Trophoblast cell (in vitro differentiated cells and primary cell): ENCODE data around the gene SERPINB1.

Experiments used
- DNase-seq, 2 donors: peaks; one replicate each; pipeline ENCODE4 v3.0.0-alpha.2; 2016
- H2AFZ ChIP-seq: 2 replicates; pipeline ENCODE4 v1.6.1; 2013; ENCODE audit warnings: low read length, moderate library complexity, mild to moderate bottlenecking; ENCODE audit not compliant: insufficient read depth, poor library complexity
- H2AK5ac ChIP-seq: 2 replicates; pipeline ENCODE4 v1.6.1; 2013; ENCODE audit warnings: mild to moderate bottlenecking, low read length
- H2BK120ac ChIP-seq: 2 replicates; pipeline ENCODE4 v1.6.1; 2013; ENCODE audit warnings: low read length, mild to moderate bottlenecking, moderate library complexity; ENCODE audit not compliant: insufficient read depth, poor library complexity
- H2BK12ac ChIP-seq: 2 replicates; pipeline ENCODE4 v1.6.1; 2013; ENCODE audit warnings: mild to moderate bottlenecking, low read length, moderate library complexity
- H2BK5ac ChIP-seq: 2 replicates; pipeline ENCODE4 v1.6.1; 2013; ENCODE audit warnings: low read length, low read depth, moderate library complexity, mild to moderate bottlenecking; ENCODE audit not compliant: poor library complexity
- H3K14ac ChIP-seq: 2 replicates; pipeline ENCODE4 v1.6.1; 2013; ENCODE audit warnings: mild to moderate bottlenecking, low read length
- H3K18ac ChIP-seq: 2 replicates; pipeline ENCODE4 v1.6.1; 2013; ENCODE audit warnings: mild to moderate bottlenecking, low read length
- H3K23ac ChIP-seq: 2 replicates; pipeline ENCODE4 v1.6.1; 2013; ENCODE audit warnings: low read length
- H3K27ac ChIP-seq: 2 replicates; pipeline ENCODE4 v1.5.1; 2013; ENCODE audit warnings: low read depth, mild to moderate bottlenecking, inconsistent platforms, low read length, moderate library complexity
- H3K27me3 ChIP-seq: 2 replicates; pipeline ENCODE4 v1.6.1; 2013; ENCODE audit warnings: inconsistent platforms, mild to moderate bottlenecking, low read length, moderate library complexity; ENCODE audit not compliant: insufficient read depth
- H3K36me3 ChIP-seq, 2 experiments: 1 replicate in 1 of 2; 2 replicates in 1 of 2; pipeline ENCODE4 v1.6.1; 2013; ENCODE audit warnings: low read length in 2 of 2, mild to moderate bottlenecking in 2 of 2, moderate library complexity in 1 of 2; ENCODE audit not compliant: insufficient read depth in 2 of 2, control insufficient read depth in 1 of 2
- H3K4ac ChIP-seq: 2 replicates; pipeline ENCODE4 v1.6.1; 2013; ENCODE audit warnings: low read depth, mild to moderate bottlenecking, low read length, moderate library complexity
- H3K4me1 ChIP-seq, 2 experiments: 1 replicate in 1 of 2; 2 replicates in 1 of 2; pipeline ENCODE4 v1.6.1; 2013; ENCODE audit warnings: low read length in 2 of 2, mild to moderate bottlenecking in 2 of 2, moderate library complexity in 1 of 2; ENCODE audit not compliant: insufficient read depth in 2 of 2, control insufficient read depth in 1 of 2
- H3K4me2 ChIP-seq: 2 replicates; pipeline ENCODE4 v1.6.1; 2013; ENCODE audit warnings: inconsistent platforms, mild to moderate bottlenecking, low read length, moderate library complexity
- H3K4me3 ChIP-seq: 2 replicates; pipeline ENCODE4 v1.5.1; 2013; ENCODE audit warnings: mild to moderate bottlenecking, low read depth, low read length, inconsistent platforms
- H3K79me1 ChIP-seq: one replicate; pipeline ENCODE4 v1.6.1; 2013; ENCODE audit warnings: low read length
- H3K79me2 ChIP-seq: 2 replicates; pipeline ENCODE4 v1.6.1; 2013; ENCODE audit warnings: low read length, mild to moderate bottlenecking; ENCODE audit not compliant: control insufficient read depth, insufficient read depth, poor library complexity
- H3K9ac ChIP-seq: 2 replicates; pipeline ENCODE4 v1.6.1; 2013; ENCODE audit warnings: mild to moderate bottlenecking, low read length
- H3K9me3 ChIP-seq: 2 replicates; pipeline ENCODE4 v1.6.1; 2013; ENCODE audit warnings: low read depth, mild to moderate bottlenecking, control low read depth, inconsistent platforms, low read length; ENCODE audit not compliant: insufficient read depth
- H4K12ac ChIP-seq: 2 replicates; pipeline ENCODE4 v1.6.1; 2013; ENCODE audit warnings: low read depth, mild to moderate bottlenecking, low read length, moderate library complexity
- H4K8ac ChIP-seq: 2 replicates; pipeline ENCODE4 v1.6.1; 2013; ENCODE audit warnings: low read depth, mild to moderate bottlenecking, low read length, moderate library complexity
- H4K91ac ChIP-seq: one replicate; pipeline ENCODE4 v1.6.1; 2013; ENCODE audit warnings: low read depth, mild to moderate bottlenecking, low read length, moderate library complexity
- WGBS: extraction: QIAGEN DNeasy Blood & Tissue Kit; methylation state at CpG from one replicate; pipeline ENCODE4 v1.1.7; 2013; ENCODE audit warnings: missing lambda C conversion rate; ENCODE audit not compliant: insufficient read length, insufficient coverage; ENCODE audit errors: extremely low coverage; 5-methylcytosine and 5-hydroxymethylcytosine counted together

The SERPINB1 gene

DNA sequence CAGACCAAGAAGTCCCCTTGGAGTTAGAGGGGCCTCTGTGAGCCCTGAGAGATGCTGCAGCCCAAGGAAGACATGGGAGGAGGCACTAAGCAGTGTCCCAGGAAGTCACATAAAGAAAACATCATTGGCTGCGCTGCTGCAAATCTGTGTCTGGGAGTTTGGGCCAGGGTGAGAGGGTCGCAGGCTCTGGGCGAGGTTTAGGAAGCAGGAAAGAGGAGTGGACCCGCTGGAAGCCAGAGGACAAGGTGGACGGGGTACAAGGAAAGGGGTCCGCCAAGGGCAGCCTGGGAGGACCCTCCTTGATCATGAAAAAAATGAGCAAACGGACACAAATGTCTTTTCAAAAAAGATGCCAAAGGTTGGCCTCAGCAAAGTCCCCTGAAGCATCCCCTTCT is 15.5 kb upstream of the SERPINB1 start:
- H3K4me2 ChIP-seq: no peak overlapping the region
- WGBS: no CpG with 5 or more reads among the region's 7 CpGs
- no peaks in the 10 kb centered on the region for H3K36me3 ChIP-seq
- no peaks in the 10 kb centered on the region for H3K79me2 ChIP-seq
- no peak overlapping the region for H4K12ac ChIP-seq
- no peak overlapping the region for H3K23ac ChIP-seq
- H4K91ac ChIP-seq: peak overlapping the region; percentile 34
- H3K79me1 ChIP-seq: peaks cover 6% of the 10 kb centered on the region
- H3K9me3 ChIP-seq: no peaks in the 10 kb centered on the region
- peaks cover 11 to 14% of the 10 kb centered on the region in 2 experiments for H3K4me1 ChIP-seq
- H2AK5ac ChIP-seq: no peak overlapping the region
- no peak overlapping the region for H3K27ac ChIP-seq
- no peak overlapping the region for H3K9ac ChIP-seq
- DNase-seq: no peak
- no peak overlapping the region for H3K18ac ChIP-seq
- no peak overlapping the region for H3K14ac ChIP-seq
- H2AFZ ChIP-seq: no peak overlapping the region
- no peak overlapping the region for H2BK5ac ChIP-seq
- H3K4me3 ChIP-seq: no peak overlapping the region
- no peak overlapping the region for H3K4ac ChIP-seq
- H4K8ac ChIP-seq: no peak overlapping the region
- H2BK12ac ChIP-seq: peak overlapping the region; percentile 41
- no peak overlapping the region for H2BK120ac ChIP-seq
- no peaks in the 10 kb centered on the region for H3K27me3 ChIP-seq

DNA sequence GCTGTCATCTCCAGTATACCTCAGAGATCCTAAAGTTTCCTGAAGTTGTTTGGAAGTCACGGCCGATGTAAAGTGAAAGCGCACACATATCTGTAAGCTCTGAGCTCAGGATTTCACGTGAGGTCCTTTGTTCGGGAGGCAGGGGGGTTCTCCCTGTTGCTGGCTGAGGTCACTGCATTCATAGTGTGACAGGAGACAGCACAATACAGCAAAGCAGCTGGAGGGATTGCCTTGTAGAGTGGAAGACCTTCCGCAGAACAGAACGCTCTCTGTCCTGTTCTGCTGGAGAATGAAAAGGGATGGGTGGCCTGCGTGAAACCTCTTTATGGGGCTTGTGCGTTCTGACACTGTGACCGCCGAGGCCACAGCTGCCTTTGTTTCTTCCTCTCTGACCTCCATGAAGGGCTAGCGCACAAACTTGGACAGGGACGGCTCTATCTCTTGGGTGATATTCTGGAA is 13.4 kb upstream of the SERPINB1 start:
- H3K23ac ChIP-seq: no peak overlapping the region
- no CpG with 5 or more reads among the region's 13 CpGs for WGBS
- no peak overlapping the region for H2BK5ac ChIP-seq
- H3K27me3 ChIP-seq: no peaks in the 10 kb centered on the region
- no peak overlapping the region for H3K4me3 ChIP-seq
- H2AFZ ChIP-seq: no peak overlapping the region
- peak in 1 of 2 donors; percentile 21 for DNase-seq
- H4K12ac ChIP-seq: no peak overlapping the region
- H3K36me3 ChIP-seq: no peaks in the 10 kb centered on the region
- H2AK5ac ChIP-seq: no peak overlapping the region
- no peaks in the 10 kb centered on the region for H3K9me3 ChIP-seq
- no peak overlapping the region for H3K18ac ChIP-seq
- H3K9ac ChIP-seq: no peak overlapping the region
- H3K4ac ChIP-seq: no peak overlapping the region
- H3K14ac ChIP-seq: no peak overlapping the region
- no peak overlapping the region for H3K27ac ChIP-seq
- no peak overlapping the region for H2BK120ac ChIP-seq
- no peak overlapping the region for H3K4me2 ChIP-seq
- no peak overlapping the region for H4K8ac ChIP-seq
- peak overlapping the region; percentile 7 for H2BK12ac ChIP-seq
- H3K79me2 ChIP-seq: no peaks in the 10 kb centered on the region
- H3K4me1 ChIP-seq: peaks cover 14 to 17% of the 10 kb centered on the region in 2 experiments
- peaks cover 6% of the 10 kb centered on the region for H3K79me1 ChIP-seq
- peak overlapping the region; percentile 31 for H4K91ac ChIP-seq

DNA sequence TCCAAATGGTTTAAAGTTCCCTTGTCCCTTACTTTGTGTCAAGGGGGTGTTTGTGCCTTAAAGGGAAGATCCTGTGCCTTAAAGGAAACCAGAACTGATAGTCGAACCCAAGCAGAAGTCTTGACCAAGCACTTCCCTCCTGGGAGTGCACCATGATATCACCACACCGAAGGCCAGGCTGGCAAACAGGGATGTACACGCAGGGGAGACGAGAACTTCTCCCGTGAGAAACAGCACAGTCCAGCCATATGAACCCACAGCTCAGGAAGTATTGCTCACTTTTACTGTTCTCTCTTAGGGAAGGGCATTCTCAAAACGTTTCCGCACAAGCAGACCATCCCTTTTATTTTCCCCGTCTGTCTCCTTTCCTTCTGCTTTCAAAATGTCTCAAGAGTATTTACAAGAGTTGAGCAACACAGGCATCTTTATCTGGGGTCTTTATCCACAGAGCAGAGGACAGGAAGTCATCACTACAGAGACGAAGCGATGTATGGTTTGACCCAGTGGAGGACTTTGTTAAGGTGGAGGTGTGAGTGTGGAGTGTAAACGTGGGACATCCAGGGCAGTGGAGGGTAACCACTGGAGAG is 12.8 kb upstream of the SERPINB1 start:
- Histone ChIP-seq H4K12ac (no peak overlapping the region), H3K14ac (peak overlapping the region; percentile 62), H3K4me2 (no peak overlapping the region), H3K23ac (no peak overlapping the region), H3K4me1 (peaks cover 14 to 17% of the 10 kb centered on the region in 2 experiments), H2BK12ac (peak overlapping the region; percentile 11), H2AK5ac (no peak overlapping the region), H2BK120ac (peak overlapping the region; percentile 70), H3K27me3 (no peaks in the 10 kb centered on the region), H3K79me1 (peaks cover 6% of the 10 kb centered on the region), H4K91ac (peak overlapping the region; percentile 64), H2AFZ (no peak overlapping the region), H3K9ac (no peak overlapping the region), H3K4ac (no peak overlapping the region), H4K8ac (peak overlapping the region; percentile 33), H3K9me3 (no peaks in the 10 kb centered on the region), H3K27ac (no peak overlapping the region), H3K4me3 (no peak overlapping the region), H2BK5ac (no peak overlapping the region), H3K18ac (no peak overlapping the region), H3K79me2 (no peaks in the 10 kb centered on the region), H3K36me3 (no peaks in the 10 kb centered on the region)
- WGBS: no CpG with 5 or more reads among the region's 11 CpGs
- peak in 1 of 2 donors; percentile 49 for DNase-seq

DNA sequence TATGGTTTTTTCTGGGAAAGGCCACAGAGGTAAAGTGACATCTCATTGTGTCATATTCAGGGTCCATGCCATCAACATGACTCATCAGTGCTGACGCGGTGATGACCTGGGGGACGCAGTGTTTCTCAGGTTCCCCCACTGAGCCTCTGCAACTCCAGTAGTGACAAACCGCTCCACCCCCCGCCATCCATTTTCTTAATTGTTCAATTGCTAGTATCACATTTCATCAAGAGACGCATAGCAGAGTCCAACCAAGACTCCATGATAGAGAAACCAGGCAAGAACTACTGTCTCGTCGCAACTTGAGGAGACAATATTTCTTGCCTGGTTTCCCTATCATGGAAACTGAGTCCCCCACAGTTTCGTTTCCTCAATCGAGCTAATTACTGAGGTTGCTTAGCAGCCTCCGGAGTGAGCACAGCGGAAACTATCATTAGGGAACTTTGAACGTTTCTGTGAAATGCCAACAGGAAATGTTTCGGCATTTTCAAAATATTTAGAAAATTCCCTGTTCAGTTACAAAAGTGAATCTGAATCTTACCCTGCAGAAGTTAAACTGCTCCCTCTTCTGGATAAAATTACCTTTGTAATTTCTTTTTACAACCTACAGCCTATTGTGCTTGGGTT is 12.2 kb upstream of the SERPINB1 start:
- H4K91ac ChIP-seq: no peak overlapping the region
- no peaks in the 10 kb centered on the region for H3K79me2 ChIP-seq
- H4K8ac ChIP-seq: no peak overlapping the region
- H3K4me2 ChIP-seq: peak overlapping the region; percentile 54
- no peak overlapping the region for H3K18ac ChIP-seq
- no peak overlapping the region for H3K23ac ChIP-seq
- H3K27me3 ChIP-seq: no peaks in the 10 kb centered on the region
- no peak overlapping the region for H2AFZ ChIP-seq
- H3K4ac ChIP-seq: no peak overlapping the region
- H3K4me1 ChIP-seq: peaks cover 14 to 19% of the 10 kb centered on the region in 2 experiments
- H3K79me1 ChIP-seq: peaks cover 6% of the 10 kb centered on the region
- H4K12ac ChIP-seq: no peak overlapping the region
- H3K9ac ChIP-seq: no peak overlapping the region
- peak overlapping the region; percentile 34 for H2BK120ac ChIP-seq
- no peak overlapping the region for H2BK12ac ChIP-seq
- H3K14ac ChIP-seq: no peak overlapping the region
- peak; percentile 68 to 88 for DNase-seq
- H2BK5ac ChIP-seq: no peak overlapping the region
- H3K4me3 ChIP-seq: no peak overlapping the region
- no peaks in the 10 kb centered on the region for H3K36me3 ChIP-seq
- H3K9me3 ChIP-seq: no peaks in the 10 kb centered on the region
- no CpG with 5 or more reads among the region's 14 CpGs for WGBS
- H2AK5ac ChIP-seq: no peak overlapping the region
- peak overlapping the region; percentile 12 for H3K27ac ChIP-seq
